OCI-LY1 (cell line): ENCODE measurements around the gene TNFRSF1B.

ENCODE experiments used
- H2AFZ ChIP-seq: fragments of 200-600 bp; sonication (generic), shearing (Covaris generic); 2 replicates; pipeline ENCODE4 v1.6.0; 2014; ENCODE audit warnings: antibody characterized with exemption, mild to moderate bottlenecking, low read length
- H3F3A ChIP-seq: fragments of 200-600 bp; sonication (generic), shearing (Covaris generic); 2 replicates; pipeline ENCODE4 v1.6.0; 2014; ENCODE audit warnings: mild to moderate bottlenecking, antibody characterized with exemption, low read length, moderate library complexity; ENCODE audit not compliant: insufficient read depth
- H3K27ac ChIP-seq: fragments of 200-600 bp; sonication (generic); 2 replicates; pipeline ENCODE4 v1.5.1; 2014; ENCODE audit warnings: low read length, mixed run types, mild to moderate bottlenecking, low read depth; ENCODE audit not compliant: poor library complexity, severe bottlenecking
- H3K27me3 ChIP-seq: fragments of 200-600 bp; sonication (generic); 2 replicates; pipeline ENCODE4 v1.6.0; 2014; ENCODE audit warnings: antibody characterized with exemption, mild to moderate bottlenecking, low read length, moderate library complexity; ENCODE audit not compliant: insufficient read depth
- H3K36me3 ChIP-seq: fragments of 200-600 bp; sonication (generic); 2 replicates; pipeline ENCODE4 v1.6.1; 2014; ENCODE audit warnings: mild to moderate bottlenecking, antibody characterized with exemption, low read length, moderate library complexity, mixed read lengths; ENCODE audit not compliant: insufficient read depth
- H3K4me1 ChIP-seq: fragments of 200-600 bp; sonication (generic); 2 replicates; pipeline ENCODE4 v1.5.1; 2014; ENCODE audit warnings: mild to moderate bottlenecking, low read length, moderate library complexity; ENCODE audit not compliant: insufficient read depth, severe bottlenecking
- H3K4me2 ChIP-seq: fragments of 200-600 bp; sonication (generic), shearing (Covaris generic); 2 replicates; pipeline ENCODE4 v1.6.1; 2014; ENCODE audit warnings: low read length
- H3K4me3 ChIP-seq: fragments of 200-600 bp; sonication (generic); 2 replicates; pipeline ENCODE4 v1.5.1; 2014; ENCODE audit warnings: low read length, low read depth, mild to moderate bottlenecking, mixed read lengths; ENCODE audit not compliant: poor library complexity, severe bottlenecking
- H3K79me2 ChIP-seq: fragments of 200-600 bp; shearing (Covaris generic); 2 replicates; pipeline ENCODE4 v1.6.1; 2016; ENCODE audit warnings: mixed run types, low read length, mixed read lengths; ENCODE audit not compliant: insufficient read depth
- H3K9ac ChIP-seq: fragments of 200-600 bp; sonication (generic), shearing (Covaris generic); 2 replicates; pipeline ENCODE4 v1.6.1; 2014; ENCODE audit warnings: mild to moderate bottlenecking, low read length, mixed read lengths
- H3K9me2 ChIP-seq: fragments of 200-600 bp; sonication (generic), shearing (Covaris generic); 2 replicates; pipeline ENCODE4 v1.6.1; 2014; ENCODE audit warnings: low read depth, mild to moderate bottlenecking, low read length, mixed read lengths
- H3K9me3 ChIP-seq: fragments of 200-600 bp; shearing (Covaris generic); 2 replicates; pipeline ENCODE4 v1.6.1; 2014; ENCODE audit warnings: low read length, mixed read lengths
- H4K20me1 ChIP-seq: fragments of 200-600 bp; sonication (generic), shearing (Covaris generic); 2 replicates; pipeline ENCODE4 v1.6.0; 2016; ENCODE audit warnings: mild to moderate bottlenecking, low read length; ENCODE audit not compliant: insufficient read depth
- CTCF ChIP-seq: fragments of 200-600 bp; sonication (generic), shearing (Covaris generic); IDR thresholded peaks from 2 replicates; pipeline ENCODE4 v1.5.1; 2017; ENCODE audit warnings: mild to moderate bottlenecking, antibody characterized with exemption, low read length, moderate library complexity, mixed read lengths
- EZH2 ChIP-seq: fragments of 200-600 bp; sonication (generic), shearing (Covaris generic); IDR thresholded peaks from 2 replicates; pipeline ENCODE4 v1.8.0; 2017; ENCODE audit warnings: borderline replicate concordance, mixed run types, mild to moderate bottlenecking, antibody characterized with exemption, low read length, moderate library complexity, mixed read lengths

Gene TNFRSF1B

GRCh38 chr1:12151465-12151864, 15.3 kb upstream of the TNFRSF1B start:
- H3K27me3 ChIP-seq, result peaks cover 7% of the 10 kb centered on the region; the same call in 1 of the 2 replicates
- peaks cover 7% of the 10 kb centered on the region for H3K4me1 ChIP-seq
- H4K20me1 ChIP-seq, result no peaks in the 10 kb centered on the region
- H3K9me3 ChIP-seq, result no peaks in the 10 kb centered on the region
- H3K9ac ChIP-seq, result no peak overlapping the region
- no peak overlapping the region for H3K4me3 ChIP-seq
- H3K79me2 ChIP-seq, result no peaks in the 10 kb centered on the region
- H2AFZ ChIP-seq, result no peak overlapping the region
- H3F3A ChIP-seq, result no peaks in the 10 kb centered on the region
- no peaks in the 10 kb centered on the region for H3K36me3 ChIP-seq
- TF ChIP-seq CTCF (no peak), EZH2 (no peak)
- H3K9me2 ChIP-seq, result no peaks in the 10 kb centered on the region
- no peak overlapping the region for H3K27ac ChIP-seq
- no peak overlapping the region for H3K4me2 ChIP-seq

- Histone ChIP-seq H3K9ac (no peak overlapping the region), H3K79me2 (no peaks in the 10 kb centered on the region), H3K4me3 (no peak overlapping the region), H3K9me2 (no peaks in the 10 kb centered on the region), H3F3A (no peaks in the 10 kb centered on the region), H4K20me1 (no peaks in the 10 kb centered on the region), H3K4me1 (peaks cover 7% of the 10 kb centered on the region), H3K9me3 (no peaks in the 10 kb centered on the region), H3K27me3 (peaks cover 7% of the 10 kb centered on the region; the same call in 1 of the 2 replicates), H3K4me2 (no peak overlapping the region), H3K27ac (no peak overlapping the region), H3K36me3 (no peaks in the 10 kb centered on the region), H2AFZ (no peak overlapping the region)
- no peak for TF ChIP-seq CTCF
- no peak for TF ChIP-seq EZH2
Measured at GRCh38 chr1:12152113-12152891, 14.5 kb upstream of the TNFRSF1B start.

- H3K9me2 ChIP-seq, result no peaks in the 10 kb centered on the region
- H2AFZ ChIP-seq, result no peak overlapping the region
- TF ChIP-seq EZH2, result no peak
- no peak for TF ChIP-seq CTCF
- no peak overlapping the region for H3K27ac ChIP-seq
- no peaks in the 10 kb centered on the region for H3K36me3 ChIP-seq
- H3K9ac ChIP-seq, result no peak overlapping the region
- peaks cover 7% of the 10 kb centered on the region for H3K4me1 ChIP-seq
- no peaks in the 10 kb centered on the region for H3K79me2 ChIP-seq
- no peaks in the 10 kb centered on the region for H4K20me1 ChIP-seq
- no peak overlapping the region for H3K4me2 ChIP-seq
- peaks cover 7% of the 10 kb centered on the region; the same call in 1 of the 2 replicates for H3K27me3 ChIP-seq
- H3K9me3 ChIP-seq, result no peaks in the 10 kb centered on the region
- H3F3A ChIP-seq, result no peaks in the 10 kb centered on the region
- H3K4me3 ChIP-seq, result no peak overlapping the region
Measured at GRCh38 chr1:12153181-12153785, 13.5 kb upstream of the TNFRSF1B start.
